Measurements from ENCODE around the gene ROS1. TPM values are rescaled to one million over a fixed set of nuclear protein-coding genes. Genes with fewer than 3 reads are reported as not detected.

ROS1 gene
- total and polyA plus RNA-seq, 10 of the 15 experiments (the other 5 are each of a cell fraction or from before 2014, with no cell fraction given) = under 0.01 to 0.07 (median 0.03) TPM; not detected in 5

GRCh38 chr6:117266257-117267053 is 159.3 kb downstream of the ROS1 start:
- no peak overlapping the region for H2AFZ ChIP-seq (ENCODE audit: control insufficient read depth, low read depth, low read length)
- 0 out of 2 replicates have a peak overlapping the region, but pooled peaks have one; percentile 64 for H3K4me2 ChIP-seq (ENCODE audit: control insufficient read depth, insufficient read depth)
- no peaks in the 10 kb centered on the region; the same call in 2 of the 3 replicates for H3K9me3 ChIP-seq (replicated peaks; ENCODE audit: control insufficient read depth, insufficient read depth, low read length)
- 11% methylated on average over 16 of the region's 16 CpGs for WGBS (ENCODE audit: insufficient coverage, insufficient replicate concordance, low lambda C conversion rate, missing lambda C conversion rate)
- H3K27me3 ChIP-seq (replicated peaks in 1 of 2; ENCODE audit: control insufficient read depth in 2 of 2, insufficient read depth in 2 of 2, low read length in 1 of 2) = peaks cover 19 to 46% of the 10 kb centered on the region in 2 experiments
- no peak overlapping the region for H3K4me3 ChIP-seq
- TF ChIP-seq ZNF384 (IDR thresholded peaks at IDR 0.05; ENCODE audit: borderline replicate concordance, low read depth, low read length) (no peak), CHD2 (IDR thresholded peaks at IDR 0.05; ENCODE audit: borderline replicate concordance, low read depth, low read length) (no peak), ZBTB33 (IDR thresholded peaks at IDR 0.05) (no peak)
- ChIA-PET POLR2A (no interaction called here), SMC1A (ENCODE audit: uncharacterized antibody, unreplicated experiment) (no interaction called here), RAD21 (ENCODE audit: unreplicated experiment) (no interaction called here), CTCF (no interaction called here)
- in situ Hi-C loops (cut with MboI) (no loop called here), intact Hi-C loops (cut with micrococcal nuclease; ENCODE audit: unreplicated experiment) (no loop called here)
- DNase-seq (ENCODE audit: low read depth, low spot score) (no peak), ATAC-seq (no peak), FAIRE-seq (no peak)
- no peak overlapping the region for H3K27ac ChIP-seq (ENCODE audit: control insufficient read depth, insufficient read depth)
- H4K20me1 ChIP-seq (ENCODE audit: control insufficient read depth, insufficient read depth) = no peaks in the 10 kb centered on the region
- H3K4me1 ChIP-seq (ENCODE audit: control insufficient read depth, insufficient read depth, low read length) = peaks cover 3% of the 10 kb centered on the region; the same call in 1 of the 2 replicates
- H3K36me3 ChIP-seq (ENCODE audit: control insufficient read depth in 2 of 2, insufficient read depth in 2 of 2, low read length in 1 of 2) = no peaks in the 10 kb centered on the region
- H3K79me2 ChIP-seq (ENCODE audit: control insufficient read depth, insufficient read depth, low read length) = no peaks in the 10 kb centered on the region
- BruUV-seq (replicated peaks) = no TSS peak
- H3K9ac ChIP-seq (ENCODE audit: control insufficient read depth, insufficient read depth, low read length) = no peak overlapping the region

Measured in GM12878 (cell line).